ENCODE data around the gene BARHL1. TPM values are rescaled to one million over a fixed set of nuclear protein-coding genes. Genes with fewer than 3 reads are reported as not detected.

BARHL1 gene
- total RNA-seq, 1 experiment from 2014 or later: not detected

DNA sequence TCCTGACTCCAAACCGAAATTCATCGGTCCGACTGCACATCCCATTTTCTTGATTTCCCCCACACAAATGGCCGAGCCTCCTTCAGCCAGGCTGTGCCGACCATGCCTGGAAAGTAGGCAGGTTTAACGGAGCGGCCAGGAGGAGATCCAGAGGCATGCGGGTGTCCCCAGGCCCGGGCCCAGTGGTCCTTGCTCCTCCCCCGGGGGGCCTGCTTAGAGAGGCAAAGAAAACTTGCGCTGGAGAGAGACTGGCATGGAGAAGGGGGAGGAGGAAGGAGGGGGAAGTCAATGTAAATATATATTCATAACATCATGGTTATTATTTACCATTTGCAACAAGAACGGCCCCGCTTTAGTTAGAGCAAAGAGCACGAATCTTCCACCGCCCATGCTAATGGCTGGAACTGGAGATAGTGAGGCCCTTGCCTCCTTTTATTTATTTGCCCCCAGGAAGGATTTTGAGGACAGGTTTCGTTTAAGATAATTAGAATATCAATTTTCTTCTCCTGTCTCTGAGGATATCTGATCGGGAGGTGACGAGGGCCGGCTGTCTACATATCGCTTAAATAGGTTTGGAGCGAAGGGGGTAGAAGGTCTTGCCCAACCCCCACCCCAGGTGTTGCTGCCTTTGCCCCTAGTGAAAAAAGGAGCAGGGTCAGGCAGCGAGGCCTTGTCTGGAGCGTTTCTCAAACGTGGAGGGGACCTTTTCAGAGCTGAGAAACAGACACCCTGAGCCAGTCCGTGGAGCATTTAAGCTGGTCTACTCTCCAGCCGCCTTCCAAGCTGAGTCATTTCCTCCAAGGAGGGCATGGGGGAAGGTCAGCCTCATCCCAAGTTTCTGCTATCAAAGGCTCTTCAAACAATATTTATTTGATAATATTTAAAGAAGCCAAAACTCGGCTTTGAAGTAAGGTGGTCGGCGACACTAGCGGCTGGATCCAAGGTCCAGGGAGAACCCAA, 2.5 kb downstream of the BARHL1 start:
- Histone ChIP-seq H3K27ac (ENCODE audit: low read depth, low read length) (no peak overlapping the region), H3K4me3 (replicated peaks in 1 of 2; ENCODE audit: low read depth in 1 of 2, low read length in 2 of 2) (no peak overlapping the region), H3K36me3 (ENCODE audit: control insufficient read depth in 1 of 2, insufficient read depth in 2 of 2, low read length in 2 of 2) (no peaks in the 10 kb centered on the region), H3K27me3 (ENCODE audit: insufficient read depth, low read length) (no peaks in the 10 kb centered on the region), H3K9ac (ENCODE audit: low read length) (no peak overlapping the region), H3K9me2 (ENCODE audit: insufficient read depth) (no peaks in the 10 kb centered on the region), H3K4me1 (ENCODE audit: control insufficient read depth in 1 of 2, insufficient read depth in 2 of 2, low read length in 2 of 2) (peaks cover 0 to 9% of the 10 kb centered on the region in 2 experiments; a peak in 2 of 4 replicates), H3K4me2 (ENCODE audit: low read length) (peak overlapping the region; percentile 16; the same call in 1 of the 2 replicates), H2AFZ (ENCODE audit: low read depth, low read length, poor library complexity, severe bottlenecking) (no peak overlapping the region), H3K79me2 (ENCODE audit: insufficient read depth, low read length) (no peaks in the 10 kb centered on the region), H4K20me1 (ENCODE audit: insufficient read depth) (no peaks in the 10 kb centered on the region), H3K9me3 (ENCODE audit: control insufficient read depth in 1 of 2, insufficient read depth in 1 of 2, low read depth in 1 of 2, low read length in 2 of 2) (no peaks in the 10 kb centered on the region)
- no peak for DNase-seq (ENCODE audit: low read depth, low spot score)
- ChIA-PET POLR2A (no interaction called here), CTCF (no interaction called here), RAD21 (ENCODE audit: low non-redundant PET in 1 of 2, low total read pairs in 2 of 2, uncharacterized antibody in 2 of 2, unreplicated experiment in 2 of 2) (no interaction called here)
- ATAC-seq: no peak
- TF ChIP-seq ZBTB33 (IDR thresholded peaks at IDR 0.05; ENCODE audit: extremely low read depth, insufficient replicate concordance, low read length) (no peak), EZH2phosphoT487 (IDR thresholded peaks at IDR 0.05; ENCODE audit: borderline replicate concordance) (no peak), MAX (IDR thresholded peaks at IDR 0.05) (no peak), CTCF (IDR thresholded peaks at IDR 0.05 in 2 of 3, conservative IDR thresholded peaks at IDR 0.05 in 1 of 3; ENCODE audit: borderline replicate concordance in 1 of 3, insufficient read depth in 1 of 3, low read depth in 2 of 3, low read length in 2 of 3) (no peak), CEBPB (IDR thresholded peaks at IDR 0.05; ENCODE audit: low read depth) (no peak), ZNF274 (IDR thresholded peaks at IDR 0.05; ENCODE audit: low read depth, low read length) (no peak), EZH2 (IDR thresholded peaks at IDR 0.05) (no peak), FOSL1 (IDR thresholded peaks at IDR 0.05; ENCODE audit: low read depth) (no peak), POLR2A (IDR thresholded peaks at IDR 0.05; ENCODE audit: borderline replicate concordance, extremely low read depth, insufficient read depth, insufficient read length) (no peak), REST (IDR thresholded peaks at IDR 0.05; ENCODE audit: low read depth) (no peak), ELF1 (IDR thresholded peaks at IDR 0.05; ENCODE audit: borderline replicate concordance, low read depth) (no peak), CBX3 (IDR thresholded peaks at IDR 0.05; ENCODE audit: low read depth) (no peak), SP1 (IDR thresholded peaks at IDR 0.05; ENCODE audit: low read depth) (no peak), SRF (IDR thresholded peaks at IDR 0.05; ENCODE audit: low read depth) (no peak), TCF7L2 (IDR thresholded peaks at IDR 0.05; ENCODE audit: borderline replicate concordance, extremely low read depth, insufficient read depth, insufficient read length) (no peak), JUND (IDR thresholded peaks at IDR 0.05) (no peak), RAD21 (IDR thresholded peaks at IDR 0.05; ENCODE audit: low read depth) (no peak), POLR2AphosphoS5 (IDR thresholded peaks at IDR 0.05; ENCODE audit: low read depth, low read length) (no peak), YY1 (IDR thresholded peaks at IDR 0.05; ENCODE audit: extremely low read depth, insufficient replicate concordance, low read depth, low read length) (no peak)
- no TSS peak for BruUV-seq (replicated peaks)
- intact Hi-C loops (cut with micrococcal nuclease): no loop called here

All from HCT116 (cell line).